Measurements from ENCODE around the gene FHL1.

FHL1 gene

DNA sequence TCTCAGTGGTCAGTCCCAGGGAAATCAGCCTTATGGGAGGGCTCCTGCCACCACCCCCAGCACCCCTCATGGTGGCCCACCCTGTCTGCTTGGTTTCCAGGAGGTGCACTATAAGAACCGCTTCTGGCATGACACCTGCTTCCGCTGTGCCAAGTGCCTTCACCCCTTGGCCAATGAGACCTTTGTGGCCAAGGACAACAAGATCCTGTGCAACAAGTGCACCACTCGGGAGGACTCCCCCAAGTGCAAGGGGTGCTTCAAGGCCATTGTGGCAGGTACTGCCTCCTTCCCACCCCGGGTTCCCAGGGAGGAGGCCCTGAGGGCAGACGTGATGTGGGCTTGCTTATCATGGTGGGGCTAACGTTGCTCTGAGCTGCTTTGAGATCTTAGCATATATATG lies 59.6 kb downstream of the FHL1 start:
- H3K36me3 ChIP-seq (ENCODE audit: insufficient read depth, low read length) = no peaks in the 10 kb centered on the region
- H3K4me1 ChIP-seq (ENCODE audit: control insufficient read depth, insufficient read depth, low read length, unreplicated experiment) = peaks cover 40% of the 10 kb centered on the region
- H3K27ac ChIP-seq (ENCODE audit: low read depth, low read length) = no peak overlapping the region
- no peak overlapping the region for H3K4me3 ChIP-seq (ENCODE audit: low read depth, low read length)
- no peaks in the 10 kb centered on the region for H3K79me2 ChIP-seq (ENCODE audit: control insufficient read depth, insufficient read depth, low read length, unreplicated experiment)
- H2AFZ ChIP-seq (ENCODE audit: low read length, unreplicated experiment) = no peak overlapping the region
- no peaks in the 10 kb centered on the region for H3K27me3 ChIP-seq (ENCODE audit: insufficient read depth, low read length)

DNA sequence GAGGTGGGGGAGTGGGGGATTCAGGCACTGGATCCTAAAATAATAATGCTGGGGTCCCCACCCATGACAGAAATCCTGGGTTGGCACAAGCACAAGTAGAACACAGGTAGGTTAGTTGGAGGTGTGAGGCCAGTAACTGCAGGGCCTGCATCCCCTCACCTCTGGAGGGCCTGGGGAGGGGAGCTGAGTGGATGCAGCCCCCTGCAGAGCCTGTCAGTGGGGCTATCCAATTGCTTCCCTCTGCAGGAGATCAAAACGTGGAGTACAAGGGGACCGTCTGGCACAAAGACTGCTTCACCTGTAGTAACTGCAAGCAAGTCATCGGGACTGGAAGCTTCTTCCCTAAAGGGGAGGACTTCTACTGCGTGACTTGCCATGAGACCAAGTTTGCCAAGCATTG lies 60.2 kb downstream of the FHL1 start:
- Histone ChIP-seq H3K27me3 (ENCODE audit: insufficient read depth, low read length) (no peaks in the 10 kb centered on the region), H3K27ac (ENCODE audit: low read depth, low read length) (no peak overlapping the region), H3K4me1 (ENCODE audit: control insufficient read depth, insufficient read depth, low read length, unreplicated experiment) (peaks cover 41% of the 10 kb centered on the region), H3K4me3 (ENCODE audit: low read depth, low read length) (no peak overlapping the region), H3K36me3 (ENCODE audit: insufficient read depth, low read length) (no peaks in the 10 kb centered on the region), H3K79me2 (ENCODE audit: control insufficient read depth, insufficient read depth, low read length, unreplicated experiment) (no peaks in the 10 kb centered on the region), H2AFZ (ENCODE audit: low read length, unreplicated experiment) (no peak overlapping the region)

DNA sequence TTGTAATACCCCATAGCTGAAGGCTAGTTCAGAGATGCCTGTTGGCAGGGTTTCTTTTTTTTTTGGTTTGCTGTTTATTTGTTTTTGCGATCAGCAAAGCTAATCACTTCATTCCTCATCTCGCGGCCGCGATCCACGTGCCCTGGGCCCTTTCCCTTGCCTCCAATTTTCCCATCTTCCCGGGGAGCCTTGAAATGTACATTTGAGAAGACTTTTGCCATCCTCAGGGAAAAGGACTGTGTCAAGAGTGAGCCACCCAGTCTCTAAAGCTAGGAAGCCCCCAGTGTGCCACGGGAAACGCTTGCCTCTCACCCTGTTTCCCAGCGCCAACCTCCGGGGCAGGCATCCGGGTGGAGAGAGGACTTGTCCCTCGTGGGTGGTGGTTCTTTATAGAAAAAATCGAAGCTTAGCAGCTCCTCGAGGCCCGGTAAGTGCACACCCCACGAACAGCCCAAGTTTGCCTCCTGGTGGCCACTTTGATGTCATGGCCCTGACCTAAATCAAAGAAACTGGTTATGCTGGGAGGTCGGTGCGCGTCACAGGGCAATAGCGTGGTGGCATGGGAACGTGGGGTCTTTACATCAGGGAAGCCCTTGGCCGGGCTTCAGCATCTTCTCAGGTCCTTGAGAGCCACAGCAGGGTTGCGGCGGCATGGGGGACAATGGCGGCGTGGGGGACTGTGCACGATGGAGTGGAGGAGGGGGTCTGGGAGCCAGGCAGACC lies 61.8 kb downstream of the FHL1 start:
- H3K36me3 ChIP-seq (ENCODE audit: insufficient read depth, low read length) = no peaks in the 10 kb centered on the region
- no peak overlapping the region for H2AFZ ChIP-seq (ENCODE audit: low read length, unreplicated experiment)
- peak overlapping the region; percentile 37; the same call in 1 of the 2 replicates for H3K27ac ChIP-seq (ENCODE audit: low read depth, low read length)
- H3K4me1 ChIP-seq (ENCODE audit: control insufficient read depth, insufficient read depth, low read length, unreplicated experiment) = peaks cover 30% of the 10 kb centered on the region
- no peak overlapping the region for H3K4me3 ChIP-seq (ENCODE audit: low read depth, low read length)
- no peaks in the 10 kb centered on the region for H3K79me2 ChIP-seq (ENCODE audit: control insufficient read depth, insufficient read depth, low read length, unreplicated experiment)
- H3K27me3 ChIP-seq (ENCODE audit: insufficient read depth, low read length) = no peaks in the 10 kb centered on the region

DNA sequence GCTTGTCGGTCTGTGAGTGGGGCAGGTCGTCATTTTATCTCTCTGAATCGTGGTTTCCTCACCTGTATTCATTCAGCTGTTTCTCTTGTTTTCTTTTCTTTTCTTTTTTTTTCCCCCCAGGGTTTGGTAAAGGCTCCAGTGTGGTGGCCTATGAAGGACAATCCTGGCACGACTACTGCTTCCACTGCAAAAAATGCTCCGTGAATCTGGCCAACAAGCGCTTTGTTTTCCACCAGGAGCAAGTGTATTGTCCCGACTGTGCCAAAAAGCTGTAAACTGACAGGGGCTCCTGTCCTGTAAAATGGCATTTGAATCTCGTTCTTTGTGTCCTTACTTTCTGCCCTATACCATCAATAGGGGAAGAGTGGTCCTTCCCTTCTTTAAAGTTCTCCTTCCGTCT lies 62.4 kb downstream of the FHL1 start:
- Histone ChIP-seq H3K4me1 (ENCODE audit: control insufficient read depth, insufficient read depth, low read length, unreplicated experiment) (peaks cover 30% of the 10 kb centered on the region), H3K4me3 (ENCODE audit: low read depth, low read length) (no peak overlapping the region), H3K79me2 (ENCODE audit: control insufficient read depth, insufficient read depth, low read length, unreplicated experiment) (no peaks in the 10 kb centered on the region), H3K27ac (ENCODE audit: low read depth, low read length) (no peak overlapping the region), H3K36me3 (ENCODE audit: insufficient read depth, low read length) (no peaks in the 10 kb centered on the region), H3K27me3 (ENCODE audit: insufficient read depth, low read length) (no peaks in the 10 kb centered on the region), H2AFZ (ENCODE audit: low read length, unreplicated experiment) (no peak overlapping the region)

DNA sequence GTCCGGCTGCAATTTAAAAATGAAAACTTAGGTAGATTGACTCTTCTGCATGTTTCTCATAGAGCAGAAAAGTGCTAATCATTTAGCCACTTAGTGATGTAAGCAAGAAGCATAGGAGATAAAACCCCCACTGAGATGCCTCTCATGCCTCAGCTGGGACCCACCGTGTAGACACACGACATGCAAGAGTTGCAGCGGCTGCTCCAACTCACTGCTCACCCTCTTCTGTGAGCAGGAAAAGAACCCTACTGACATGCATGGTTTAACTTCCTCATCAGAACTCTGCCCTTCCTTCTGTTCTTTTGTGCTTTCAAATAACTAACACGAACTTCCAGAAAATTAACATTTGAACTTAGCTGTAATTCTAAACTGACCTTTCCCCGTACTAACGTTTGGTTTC lies 62.9 kb downstream of the FHL1 start:
- peaks cover 30% of the 10 kb centered on the region for H3K4me1 ChIP-seq (ENCODE audit: control insufficient read depth, insufficient read depth, low read length, unreplicated experiment)
- no peak overlapping the region for H3K4me3 ChIP-seq (ENCODE audit: low read depth, low read length)
- no peaks in the 10 kb centered on the region for H3K36me3 ChIP-seq (ENCODE audit: insufficient read depth, low read length)
- no peak overlapping the region for H2AFZ ChIP-seq (ENCODE audit: low read length, unreplicated experiment)
- H3K27ac ChIP-seq (ENCODE audit: low read depth, low read length) = no peak overlapping the region
- H3K27me3 ChIP-seq (ENCODE audit: insufficient read depth, low read length) = no peaks in the 10 kb centered on the region
- no peaks in the 10 kb centered on the region for H3K79me2 ChIP-seq (ENCODE audit: control insufficient read depth, insufficient read depth, low read length, unreplicated experiment)

DNA sequence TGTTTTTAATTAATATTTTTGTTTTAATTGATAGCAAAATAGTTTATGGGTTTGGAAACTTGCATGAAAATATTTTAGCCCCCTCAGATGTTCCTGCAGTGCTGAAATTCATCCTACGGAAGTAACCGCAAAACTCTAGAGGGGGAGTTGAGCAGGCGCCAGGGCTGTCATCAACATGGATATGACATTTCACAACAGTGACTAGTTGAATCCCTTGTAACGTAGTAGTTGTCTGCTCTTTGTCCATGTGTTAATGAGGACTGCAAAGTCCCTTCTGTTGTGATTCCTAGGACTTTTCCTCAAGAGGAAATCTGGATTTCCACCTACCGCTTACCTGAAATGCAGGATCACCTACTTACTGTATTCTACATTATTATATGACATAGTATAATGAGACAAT lies 63.5 kb downstream of the FHL1 start:
- peaks cover 31% of the 10 kb centered on the region for H3K4me1 ChIP-seq (ENCODE audit: control insufficient read depth, insufficient read depth, low read length, unreplicated experiment)
- no peak overlapping the region for H3K4me3 ChIP-seq (ENCODE audit: low read depth, low read length)
- no peak overlapping the region for H2AFZ ChIP-seq (ENCODE audit: low read length, unreplicated experiment)
- no peaks in the 10 kb centered on the region for H3K79me2 ChIP-seq (ENCODE audit: control insufficient read depth, insufficient read depth, low read length, unreplicated experiment)
- no peak overlapping the region for H3K27ac ChIP-seq (ENCODE audit: low read depth, low read length)
- no peaks in the 10 kb centered on the region for H3K36me3 ChIP-seq (ENCODE audit: insufficient read depth, low read length)
- no peaks in the 10 kb centered on the region for H3K27me3 ChIP-seq (ENCODE audit: insufficient read depth, low read length)

DNA sequence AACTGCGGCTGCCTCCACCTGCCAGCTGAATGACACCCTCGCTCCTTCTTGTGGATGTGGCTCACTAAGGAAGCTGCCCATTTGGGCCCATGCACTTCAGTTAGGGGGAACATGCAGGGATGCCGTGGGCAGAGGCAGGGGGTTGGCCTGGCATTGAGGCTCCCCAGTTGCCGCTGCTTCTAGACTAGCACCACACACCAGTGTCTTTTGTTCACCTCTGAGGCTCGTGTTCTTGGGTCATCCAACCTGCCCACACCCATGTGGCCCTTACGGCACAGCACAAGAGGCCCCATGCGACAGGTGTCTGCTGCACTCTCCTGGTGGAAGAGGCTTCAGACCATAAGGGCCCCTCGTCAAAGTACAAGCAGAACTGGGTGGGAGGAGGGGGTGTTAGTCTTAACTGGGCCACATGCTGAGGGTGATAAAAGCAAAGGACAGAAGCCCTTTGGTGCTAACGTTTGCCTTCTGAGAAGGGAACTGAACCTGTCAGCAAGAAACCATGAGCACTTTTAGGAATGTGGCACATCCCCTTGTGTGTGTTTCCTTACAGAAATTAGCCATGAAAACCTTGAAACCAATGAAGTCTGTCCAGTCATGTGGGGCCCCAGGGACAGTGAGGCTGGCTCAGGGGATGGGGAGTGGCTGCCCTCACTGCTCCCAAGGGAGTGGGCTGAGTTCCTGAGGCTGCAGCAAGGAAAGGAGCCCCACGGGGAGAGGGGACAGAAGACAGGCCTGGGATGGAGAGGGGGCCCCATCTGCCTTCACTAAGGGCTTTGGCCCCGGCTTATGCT lies 64.6 kb downstream of the FHL1 start:
- no peaks in the 10 kb centered on the region for H3K27me3 ChIP-seq (ENCODE audit: insufficient read depth, low read length)
- no peak overlapping the region for H3K4me3 ChIP-seq (ENCODE audit: low read depth, low read length)
- H3K36me3 ChIP-seq (ENCODE audit: insufficient read depth, low read length) = no peaks in the 10 kb centered on the region

DNA sequence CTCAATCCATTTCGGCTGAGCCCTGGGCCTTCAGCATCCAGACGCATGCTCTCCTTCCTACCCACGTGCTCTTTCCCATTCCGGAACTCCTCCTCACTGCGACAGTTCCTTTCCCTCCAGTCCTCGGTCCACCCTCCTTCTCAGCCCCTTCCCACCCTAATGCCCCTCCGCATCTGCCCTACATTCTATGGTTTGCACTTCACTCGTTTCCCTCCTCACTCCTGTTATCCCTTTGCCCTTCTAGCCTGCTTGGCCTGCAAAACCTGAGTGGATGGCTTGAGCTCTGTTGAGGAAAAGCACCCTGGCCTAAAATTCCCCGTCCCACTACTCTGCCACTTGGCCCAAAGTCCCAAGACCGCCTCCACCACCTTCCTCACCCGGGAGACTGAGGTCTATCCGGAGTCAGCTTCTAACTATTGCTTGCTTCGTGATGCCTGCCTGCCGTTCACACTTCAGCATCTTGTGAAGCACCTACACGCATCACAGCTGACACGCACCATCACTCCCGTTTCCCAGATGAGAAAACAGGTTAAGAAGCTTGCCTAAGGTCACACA lies 65.3 kb downstream of the FHL1 start:
- Histone ChIP-seq H3K4me3 (ENCODE audit: low read depth, low read length) (no peak overlapping the region), H3K36me3 (ENCODE audit: insufficient read depth, low read length) (no peaks in the 10 kb centered on the region), H3K4me1 (ENCODE audit: control insufficient read depth, insufficient read depth, low read length, unreplicated experiment) (peaks cover 33% of the 10 kb centered on the region), H3K27me3 (ENCODE audit: insufficient read depth, low read length) (no peaks in the 10 kb centered on the region), H3K79me2 (ENCODE audit: control insufficient read depth, insufficient read depth, low read length, unreplicated experiment) (no peaks in the 10 kb centered on the region), H3K27ac (ENCODE audit: low read depth, low read length) (no peak overlapping the region), H2AFZ (ENCODE audit: low read length, unreplicated experiment) (no peak overlapping the region)

More for the DNA sequence above, 64.6 kb downstream of the FHL1 start:
- H3K79me2 ChIP-seq (ENCODE audit: control insufficient read depth, insufficient read depth, low read length, unreplicated experiment) = no peaks in the 10 kb centered on the region
- H3K4me1 ChIP-seq (ENCODE audit: control insufficient read depth, insufficient read depth, low read length, unreplicated experiment) = peaks cover 33% of the 10 kb centered on the region
- no peak overlapping the region for H2AFZ ChIP-seq (ENCODE audit: low read length, unreplicated experiment)
- no peak overlapping the region for H3K27ac ChIP-seq (ENCODE audit: low read depth, low read length)

DNA sequence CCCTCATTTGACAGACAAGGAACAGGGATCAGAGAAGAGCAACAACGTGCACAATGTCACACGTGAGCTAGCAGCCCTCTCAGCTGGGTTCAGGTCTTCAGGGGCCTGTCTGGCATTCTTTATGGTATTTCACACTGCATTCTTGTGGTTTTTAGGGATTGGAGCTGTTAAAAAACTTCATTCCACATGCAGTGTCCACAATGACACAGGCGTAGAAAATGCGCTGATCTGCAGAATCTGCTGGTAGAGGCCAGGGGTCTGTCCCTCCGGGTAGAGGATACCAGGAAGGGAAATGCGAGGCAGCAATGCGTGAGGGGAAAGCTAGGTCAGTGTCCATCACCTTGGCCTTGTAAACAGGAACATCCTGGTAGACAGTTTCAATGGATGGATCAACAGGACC lies 67.2 kb downstream of the FHL1 start:
- Histone ChIP-seq H3K79me2 (ENCODE audit: control insufficient read depth, insufficient read depth, low read length, unreplicated experiment) (no peaks in the 10 kb centered on the region), H3K4me1 (ENCODE audit: control insufficient read depth, insufficient read depth, low read length, unreplicated experiment) (peaks cover 30% of the 10 kb centered on the region), H2AFZ (ENCODE audit: low read length, unreplicated experiment) (no peak overlapping the region), H3K27ac (ENCODE audit: low read depth, low read length) (peak overlapping the region; percentile 87), H3K27me3 (ENCODE audit: insufficient read depth, low read length) (no peaks in the 10 kb centered on the region), H3K36me3 (ENCODE audit: insufficient read depth, low read length) (no peaks in the 10 kb centered on the region), H3K4me3 (ENCODE audit: low read depth, low read length) (no peak overlapping the region)

DNA sequence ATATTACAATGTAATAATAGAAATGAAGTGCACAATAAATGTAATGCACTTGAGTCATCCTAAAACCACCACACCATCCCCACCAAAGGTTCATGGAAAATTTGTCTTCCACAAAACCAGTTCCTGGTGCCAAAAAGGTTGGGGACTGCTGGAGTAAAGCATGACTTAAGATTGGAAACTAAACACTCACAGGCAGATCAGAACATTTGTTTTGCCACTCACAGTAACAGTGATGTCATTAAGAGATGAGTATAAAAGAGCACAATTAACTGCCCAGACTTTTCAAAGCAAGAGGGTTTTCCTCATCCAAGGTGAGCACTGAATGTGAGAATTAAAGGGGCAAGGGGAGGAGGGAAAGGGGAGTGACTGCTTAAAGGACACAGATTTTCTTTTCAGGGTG lies 68.2 kb downstream of the FHL1 start:
- peak overlapping the region; percentile 87 for H3K27ac ChIP-seq (ENCODE audit: low read depth, low read length)
- H3K4me3 ChIP-seq (ENCODE audit: low read depth, low read length) = no peak overlapping the region
- H3K79me2 ChIP-seq (ENCODE audit: control insufficient read depth, insufficient read depth, low read length, unreplicated experiment) = no peaks in the 10 kb centered on the region
- H3K4me1 ChIP-seq (ENCODE audit: control insufficient read depth, insufficient read depth, low read length, unreplicated experiment) = peaks cover 33% of the 10 kb centered on the region
- no peaks in the 10 kb centered on the region for H3K27me3 ChIP-seq (ENCODE audit: insufficient read depth, low read length)
- H2AFZ ChIP-seq (ENCODE audit: low read length, unreplicated experiment) = no peak overlapping the region
- H3K36me3 ChIP-seq (ENCODE audit: insufficient read depth, low read length) = 0 out of 2 replicates have a peak, but pooled peaks cover 3% of the 10 kb centered on the region

DNA sequence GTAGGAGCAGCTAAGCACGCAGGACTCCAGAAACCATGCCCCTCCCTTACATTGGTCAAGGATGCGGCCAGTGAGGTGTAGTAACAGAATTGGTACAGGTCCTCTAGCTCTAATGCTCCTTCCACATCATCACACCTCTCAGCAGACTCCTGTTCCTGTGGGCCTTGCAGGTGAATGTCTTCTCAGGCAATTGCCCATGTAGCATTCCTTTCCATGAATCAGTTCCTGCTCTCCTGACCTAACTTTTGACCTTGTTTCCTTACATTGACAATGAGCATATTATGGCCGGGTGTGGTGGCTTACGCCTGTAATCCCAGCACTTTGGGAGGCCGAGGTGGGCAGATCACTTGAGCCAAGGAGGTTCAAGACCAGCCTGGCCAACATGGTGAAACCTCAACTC lies 72.6 kb downstream of the FHL1 start:
- H3K4me1 ChIP-seq (ENCODE audit: control insufficient read depth, insufficient read depth, low read length, unreplicated experiment) = peaks cover 18% of the 10 kb centered on the region
- H3K36me3 ChIP-seq (ENCODE audit: insufficient read depth, low read length) = peaks cover 19% of the 10 kb centered on the region
- H3K27me3 ChIP-seq (ENCODE audit: insufficient read depth, low read length) = no peaks in the 10 kb centered on the region
- H3K27ac ChIP-seq (ENCODE audit: low read depth, low read length) = no peak overlapping the region
- H3K79me2 ChIP-seq (ENCODE audit: control insufficient read depth, insufficient read depth, low read length, unreplicated experiment) = no peaks in the 10 kb centered on the region
- no peak overlapping the region for H2AFZ ChIP-seq (ENCODE audit: low read length, unreplicated experiment)
- no peak overlapping the region for H3K4me3 ChIP-seq (ENCODE audit: low read depth, low read length)
